HepG2 (cell line): ENCODE measurements around the gene TAOK3. TPM values are rescaled to one million over a fixed set of nuclear protein-coding genes. Genes with fewer than 3 reads are reported as not detected.

Source experiments
- AKAP8 ChIP-seq: sonication (generic); formaldehyde crosslinking; IDR thresholded peaks from 2 replicates; pipeline ENCODE4 v1.5.1; 2020; ENCODE audit warnings: mild to moderate bottlenecking, missing genetic modification reagents
- ATF5 ChIP-seq: sonication (generic); formaldehyde crosslinking; IDR thresholded peaks from 2 replicates; pipeline ENCODE4 v1.4.0; 2020; ENCODE audit warnings: mild to moderate bottlenecking, low read depth, missing genetic modification reagents
- BCL6 ChIP-seq: IDR thresholded peaks from 2 replicates; pipeline ENCODE4 v1.6.1; 2016; ENCODE audit warnings: missing genetic modification reagents, missing compliant biosample characterization
- FOXA1 ChIP-seq, 2 experiments: fragments of 450-650 bp in 1 of 2; sonication (generic) in 1 of 2; formaldehyde crosslinking in 1 of 2; IDR thresholded peaks; 2 replicates each; pipeline versions ENCODE4 v1.4.0 to v1.6.1; 2016 to 2020; ENCODE audit warnings: missing genetic modification reagents in 1 of 2
- GATA4 ChIP-seq: sonication (generic); IDR thresholded peaks from 2 replicates; pipeline ENCODE4 v1.6.1; 2016; ENCODE audit warnings: antibody characterized with exemption, low read depth, borderline replicate concordance
- IRF1 ChIP-seq: sonication (generic); formaldehyde crosslinking; IDR thresholded peaks from 2 replicates; pipeline ENCODE4 v1.4.0; 2020; ENCODE audit warnings: low read depth, mild to moderate bottlenecking, missing genetic modification reagents
- MED1 ChIP-seq: sonication (generic); formaldehyde crosslinking; IDR thresholded peaks from 2 replicates; pipeline ENCODE4 v1.4.0; 2020; ENCODE audit warnings: missing genetic modification reagents
- NFIC ChIP-seq: IDR thresholded peaks from 2 replicates; pipeline ENCODE4 v1.6.1; 2012; ENCODE audit warnings: mild to moderate bottlenecking, low read length, inconsistent platforms
- NFKBIZ ChIP-seq: IDR thresholded peaks from 2 replicates; pipeline ENCODE4 v1.6.1; 2018; ENCODE audit warnings: missing genetic modification reagents, missing compliant biosample characterization
- POLR2A ChIP-seq, 2 experiments: IDR thresholded peaks; 2 replicates each; pipeline ENCODE4 v1.6.1; 2011; ENCODE audit warnings: low read depth in 2 of 2, low read length in 2 of 2, mild to moderate bottlenecking in 1 of 2, moderate library complexity in 1 of 2; ENCODE audit not compliant: insufficient read depth in 1 of 2
- SIN3B ChIP-seq: fragments of 150-350 bp; IDR thresholded peaks from 2 replicates; pipeline ENCODE4 v1.6.1; 2014; ENCODE audit warnings: low read length
- ZBTB37 ChIP-seq: sonication (generic); formaldehyde crosslinking; IDR thresholded peaks from 2 replicates; pipeline ENCODE4 v1.4.0; 2020; ENCODE audit warnings: mild to moderate bottlenecking, missing genetic modification reagents
- ZNF143 ChIP-seq: sonication (generic); formaldehyde crosslinking; IDR thresholded peaks from 2 replicates; pipeline ENCODE4 v1.4.0; 2020; ENCODE audit warnings: missing genetic modification reagents
- ZNF543 ChIP-seq: sonication (generic); formaldehyde crosslinking; IDR thresholded peaks from 2 replicates; pipeline ENCODE4 v1.4.0; 2020; ENCODE audit warnings: mild to moderate bottlenecking, missing genetic modification reagents
- ZNF569 ChIP-seq: sonication (generic); formaldehyde crosslinking; IDR thresholded peaks from 2 replicates; pipeline ENCODE4 v1.5.0; 2020; ENCODE audit warnings: mild to moderate bottlenecking, missing genetic modification reagents, moderate library complexity, borderline replicate concordance
- ZNF570 ChIP-seq: sonication (generic); formaldehyde crosslinking; IDR thresholded peaks from 2 replicates; pipeline ENCODE4 v1.4.0; 2020; ENCODE audit warnings: mild to moderate bottlenecking, missing genetic modification reagents, borderline replicate concordance
- ZNF691 ChIP-seq: sonication (generic); formaldehyde crosslinking; IDR thresholded peaks from 2 replicates; pipeline ENCODE4 v1.4.0; 2020; ENCODE audit warnings: missing genetic modification reagents, low read depth, mild to moderate bottlenecking, borderline replicate concordance
- ZNF780A ChIP-seq: sonication (generic); formaldehyde crosslinking; IDR thresholded peaks from 2 replicates; pipeline ENCODE4 v1.8.0; 2022; ENCODE audit warnings: mild to moderate bottlenecking, missing genetic modification reagents, moderate library complexity
- ZSCAN20 ChIP-seq: sonication (generic); formaldehyde crosslinking; IDR thresholded peaks from 2 replicates; pipeline ENCODE4 v1.4.0; 2020; ENCODE audit warnings: missing genetic modification reagents, mild to moderate bottlenecking, borderline replicate concordance
- polyA plus RNA-seq, 8 experiments: library from polyadenylated mRNA; depleted of rRNA in 3 of 8; stranded (reverse) in 7 of 8; unstranded in 1 of 8; fragments of >200 nt; fragmentation: Illumina TruSeq in 4 of 8; extraction: Trizol in 4 of 8; gene quantifications; 2 replicates each; pipeline versions ENCODE4 v1.2.1 to v1.2.3, GENCODE V29; 2011 to 2016; ENCODE audit warnings: low read depth in 4 of 8, missing spikeins in 1 of 8, mixed read lengths in 1 of 8; ENCODE audit not compliant: insufficient read depth in 1 of 8
- total RNA-seq, 5 experiments: library from RNA; depleted of rRNA; stranded (reverse); fragments of >200 nt; fragmentation: Illumina TruSeq; extraction: Trizol; gene quantifications; 2 replicates each; pipeline ENCODE4 v1.2.3, GENCODE V29; 2016; ENCODE audit warnings: low read depth in 1 of 5
- TF ChIP-seq, protein P1 (sequence below): sonication (generic); formaldehyde crosslinking; IDR thresholded peaks from 2 replicates; pipeline ENCODE4 v1.8.1; 2023; ENCODE audit warnings: missing genetic modification reagents, mild to moderate bottlenecking, borderline replicate concordance
- TF ChIP-seq, protein P2 (sequence below): conservative IDR thresholded peaks from 2 replicates; pipeline ENCODE4 v1.6.1; 2018; ENCODE audit warnings: missing genetic modification reagents

Gene TAOK3
- total and polyA plus RNA-seq, 2 of the 13 experiments (the other 11 are each of a cell fraction or from before 2014, with no cell fraction given), result 10.4 to 12.3 TPM

DNA sequence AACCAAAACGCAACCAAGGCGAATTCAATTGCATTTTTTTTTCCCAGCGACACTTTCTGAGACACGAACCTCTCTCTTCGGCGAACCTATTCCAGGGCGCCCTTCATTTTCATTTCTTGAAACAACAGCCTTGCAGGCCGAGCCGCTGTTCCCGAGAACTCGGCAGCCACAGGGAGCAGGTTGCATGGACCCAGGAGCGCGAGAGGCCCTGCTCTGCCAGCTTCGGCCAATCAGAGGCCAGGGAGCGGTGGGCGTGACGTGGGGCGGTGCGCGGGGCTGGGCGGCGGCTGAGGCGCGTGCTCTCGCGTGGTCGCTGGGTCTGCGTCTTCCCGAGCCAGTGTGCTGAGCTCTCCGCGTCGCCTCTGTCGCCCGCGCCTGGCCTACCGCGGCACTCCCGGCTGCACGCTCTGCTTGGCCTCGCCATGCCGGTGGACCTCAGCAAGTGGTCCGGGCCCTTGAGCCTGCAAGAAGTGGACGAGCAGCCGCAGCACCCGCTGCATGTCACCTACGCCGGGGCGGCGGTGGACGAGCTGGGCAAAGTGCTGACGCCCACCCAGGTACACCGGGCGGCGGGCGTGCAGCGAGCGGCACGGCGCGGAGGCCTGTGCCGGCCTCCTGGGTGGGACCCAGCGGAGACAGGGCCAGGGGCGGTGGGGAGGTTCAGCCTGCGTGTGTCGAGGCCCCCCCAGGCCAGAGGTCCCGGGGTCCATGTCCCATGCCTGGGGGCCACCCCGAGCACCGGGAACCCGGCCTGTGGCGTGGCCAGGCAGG, 236.7 kb downstream of the TAOK3 start, which contains the start of gene PEBP1 (continued):
- no peak; the same call in none of the 2 replicates for TF ChIP-seq IRF1 (CRISPR knock-in tag)
- no peak; the same call in 1 of the 2 replicates for TF ChIP-seq ZNF143 (CRISPR knock-in tag)
- TF ChIP-seq ZNF780A (CRISPR knock-in tag), result no peak
- peak; percentile 92 to 98 for TF ChIP-seq POLR2A (IDR thresholded peaks at IDR 0.05; ENCODE audit: insufficient read depth in 1 of 2, low read depth in 2 of 2, low read length in 2 of 2)
- TF ChIP-seq GATA4, result peak; percentile 70
- peak; percentile 89; the same call in 1 of the 2 replicates for TF ChIP-seq ZSCAN20 (CRISPR knock-in tag)
- no peak for TF ChIP-seq ZBTB37 (CRISPR knock-in tag)
- TF ChIP-seq, protein P1, sequence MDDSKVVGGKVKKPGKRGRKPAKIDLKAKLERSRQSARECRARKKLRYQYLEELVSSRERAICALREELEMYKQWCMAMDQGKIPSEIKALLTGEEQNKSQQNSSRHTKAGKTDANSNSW (CRISPR knock-in tag), result peak; percentile 68; the same call in 1 of the 2 replicates
- TF ChIP-seq ZNF691 (CRISPR knock-in tag), result peak; percentile 93; the same call in 1 of the 2 replicates
- TF ChIP-seq MED1 (CRISPR knock-in tag), result peak; percentile 90
- no peak for TF ChIP-seq SIN3B
- peak; percentile 73; the same call in 1 of the 2 replicates for TF ChIP-seq ATF5
- TF ChIP-seq FOXA1 (IDR thresholded peaks at IDR 0.05), result no peak
- TF ChIP-seq FOXA1 (CRISPR knock-in tag; IDR thresholded peaks at IDR 0.05), result peak; percentile 26; the same call in 1 of the 2 replicates
- no peak for TF ChIP-seq NFIC
- TF ChIP-seq AKAP8, result peak; percentile 65
- TF ChIP-seq ZNF569 (CRISPR knock-in tag), result no peak
- peak; percentile 94 for TF ChIP-seq ZNF543 (CRISPR knock-in tag)
- no peak; the same call in 1 of the 2 replicates for TF ChIP-seq BCL6
- no peak; the same call in 1 of the 2 replicates for TF ChIP-seq NFKBIZ
- TF ChIP-seq, protein P2, sequence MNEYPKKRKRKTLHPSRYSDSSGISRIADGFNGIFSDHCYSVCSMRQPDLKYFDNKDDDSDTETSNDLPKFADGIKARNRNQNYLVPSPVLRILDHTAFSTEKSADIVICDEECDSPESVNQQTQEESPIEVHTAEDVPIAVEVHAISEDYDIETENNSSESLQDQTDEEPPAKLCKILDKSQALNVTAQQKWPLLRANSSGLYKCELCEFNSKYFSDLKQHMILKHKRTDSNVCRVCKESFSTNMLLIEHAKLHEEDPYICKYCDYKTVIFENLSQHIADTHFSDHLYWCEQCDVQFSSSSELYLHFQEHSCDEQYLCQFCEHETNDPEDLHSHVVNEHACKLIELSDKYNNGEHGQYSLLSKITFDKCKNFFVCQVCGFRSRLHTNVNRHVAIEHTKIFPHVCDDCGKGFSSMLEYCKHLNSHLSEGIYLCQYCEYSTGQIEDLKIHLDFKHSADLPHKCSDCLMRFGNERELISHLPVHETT (CRISPR knock-in tag), result no peak
- peak; percentile 94; the same call in 1 of the 2 replicates for TF ChIP-seq ZNF570
